HG03571 (cell line): ENCODE measurements around the gene PLPPR1.
"Not testable (repeated sequence)": the region's sequence is repeated elsewhere in the genome, so short reads cannot be mapped to it uniquely, and the experiment has no call there.

Source experiments
- ATAC-seq: cut with Tn5 transposase; IDR thresholded peaks from one replicate; pipeline ENCODE4 v1.9.1; 2021; ENCODE audit not compliant: unreplicated experiment

Gene PLPPR1

DNA sequence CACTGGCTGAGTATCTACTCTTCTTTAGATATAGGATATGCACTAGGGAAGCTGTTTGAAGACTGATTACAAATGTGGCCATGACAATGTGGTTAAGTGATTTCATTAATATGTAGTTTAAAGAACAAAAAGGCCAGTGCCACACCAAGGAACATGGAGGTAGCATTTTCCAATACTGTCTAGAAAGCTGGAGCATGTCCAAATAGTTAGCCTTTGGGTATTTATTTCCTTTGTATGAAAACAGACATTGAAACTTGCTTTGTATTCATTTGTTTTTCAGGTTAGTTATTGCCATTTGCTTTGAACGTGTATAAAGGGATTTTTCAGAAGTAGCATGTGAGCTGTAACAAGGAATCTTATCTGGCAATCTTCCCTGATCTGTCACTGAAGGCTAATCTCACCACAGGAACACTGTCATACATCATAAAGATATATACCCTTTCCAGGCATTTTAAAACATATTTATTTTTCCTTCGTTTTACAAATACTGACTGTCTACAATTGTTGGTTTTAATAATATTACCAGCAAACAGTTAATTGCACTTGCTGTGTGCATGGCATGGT lies 93.4 kb downstream of the PLPPR1 start:
- ATAC-seq, result no peak

DNA sequence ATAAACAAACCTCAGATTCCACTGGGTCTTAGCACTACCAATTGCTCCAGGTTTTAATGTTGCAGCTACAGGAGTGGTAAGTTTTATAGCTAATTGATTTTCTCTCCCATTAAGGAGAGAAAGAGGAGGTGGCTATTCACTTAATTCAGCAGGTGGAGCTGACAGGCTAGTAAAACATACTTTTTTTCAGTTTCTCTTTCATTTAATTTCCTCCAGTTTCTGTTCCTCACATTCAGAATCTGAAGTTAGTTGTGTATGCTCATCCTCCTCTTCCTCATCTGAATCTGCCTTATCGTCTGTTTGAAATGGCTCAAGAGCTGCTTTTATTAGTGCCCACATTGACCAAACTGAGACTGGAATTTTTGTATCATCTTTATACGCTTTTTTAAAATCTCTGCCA lies 98.0 kb downstream of the PLPPR1 start:
- ATAC-seq, result no peak

DNA sequence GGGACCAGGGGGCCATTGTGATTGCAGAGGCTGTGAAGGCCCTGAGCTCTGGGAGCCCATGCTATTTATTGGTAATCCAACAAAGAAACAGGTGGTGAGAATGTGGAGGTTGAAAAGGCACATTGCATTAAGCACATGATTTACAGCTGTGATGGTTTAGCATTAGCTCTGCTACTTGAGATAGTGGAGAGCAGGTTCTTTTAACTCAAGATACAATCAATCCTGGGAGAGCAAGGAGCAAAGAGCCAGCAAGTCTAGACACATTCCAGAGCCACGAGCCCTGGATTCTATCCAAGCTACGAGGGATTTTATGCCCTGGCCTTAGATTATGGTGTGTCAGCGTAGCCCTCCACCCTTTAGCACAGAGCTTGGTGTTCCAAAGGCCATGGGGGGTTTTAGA lies 98.8 kb downstream of the PLPPR1 start:
- ATAC-seq, result not testable (repeated sequence)

DNA sequence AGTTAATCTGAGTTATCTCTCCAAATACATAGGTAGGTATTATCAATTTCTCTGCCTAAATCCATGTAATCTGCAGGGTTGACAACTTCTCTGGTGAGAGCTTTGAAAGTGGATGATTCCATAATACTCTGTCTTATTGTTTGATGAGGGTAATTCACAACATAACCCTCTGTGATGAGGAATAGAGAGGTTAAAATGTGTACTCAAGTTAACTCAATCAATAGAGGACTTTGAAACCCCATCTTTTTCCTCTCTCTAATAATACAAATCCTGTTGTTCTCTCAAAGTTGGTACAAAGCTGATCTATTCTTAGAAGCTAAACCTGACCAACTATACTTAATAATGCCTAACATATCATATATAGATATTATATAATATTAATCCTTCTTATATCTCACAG lies 100.1 kb downstream of the PLPPR1 start:
- no peak for ATAC-seq

DNA sequence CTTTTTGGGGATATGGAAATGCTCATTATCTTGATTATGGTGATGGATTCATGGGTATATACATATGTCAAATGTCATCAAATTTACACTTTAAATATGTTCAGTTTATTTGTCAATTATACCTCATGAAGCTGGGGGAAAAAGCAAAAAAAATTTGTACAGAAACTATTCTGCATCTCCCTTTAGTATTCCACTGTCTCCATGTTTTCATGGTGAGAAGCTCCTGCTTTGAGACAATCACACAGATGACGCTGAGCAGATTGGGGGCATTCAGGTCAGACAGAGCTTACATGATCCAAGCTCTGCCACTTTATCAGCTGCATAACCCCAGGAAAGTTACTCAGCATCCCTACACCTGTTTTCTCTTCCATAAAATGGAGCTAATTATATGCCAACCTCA lies 101.5 kb downstream of the PLPPR1 start:
- no peak for ATAC-seq

DNA sequence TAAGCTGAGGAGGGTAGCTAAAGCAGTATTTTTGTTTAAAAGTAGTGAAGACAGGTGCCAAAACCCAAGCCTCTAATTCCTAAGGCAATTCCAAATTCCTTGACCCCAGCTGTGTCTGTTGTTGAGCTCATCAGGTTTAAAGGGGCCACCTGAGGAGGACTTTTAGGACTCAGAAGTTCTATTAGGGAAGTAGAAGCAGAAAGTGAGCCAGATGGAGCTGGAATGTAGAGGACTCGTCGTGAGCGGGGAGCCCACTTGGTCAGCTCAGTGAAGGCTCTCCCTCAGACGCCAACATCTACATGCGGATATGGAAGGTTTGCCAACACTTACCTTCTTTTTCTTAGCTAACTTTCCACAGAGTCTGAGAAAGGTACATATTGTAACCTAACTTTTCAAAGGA lies 102.8 kb downstream of the PLPPR1 start:
- ATAC-seq, result no peak

DNA sequence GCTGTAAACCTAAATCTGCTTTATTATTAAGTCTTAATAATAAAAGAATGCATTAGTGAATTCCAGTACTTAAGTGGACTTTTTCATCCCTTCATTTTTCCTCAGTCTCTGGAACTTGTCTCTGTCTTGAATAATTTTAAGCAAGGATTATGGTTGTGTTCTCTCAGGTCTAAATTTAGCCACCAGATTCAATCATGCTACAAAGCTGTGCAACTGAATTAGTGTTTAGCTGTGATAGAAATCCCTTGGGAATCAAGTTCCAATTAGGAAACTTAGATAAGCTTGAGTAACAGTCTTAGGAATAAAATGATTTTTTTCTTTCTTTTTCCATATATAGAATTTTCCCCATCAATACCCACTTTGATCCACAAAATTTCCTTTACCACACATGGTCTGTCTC lies 104.3 kb downstream of the PLPPR1 start:
- no peak for ATAC-seq

DNA sequence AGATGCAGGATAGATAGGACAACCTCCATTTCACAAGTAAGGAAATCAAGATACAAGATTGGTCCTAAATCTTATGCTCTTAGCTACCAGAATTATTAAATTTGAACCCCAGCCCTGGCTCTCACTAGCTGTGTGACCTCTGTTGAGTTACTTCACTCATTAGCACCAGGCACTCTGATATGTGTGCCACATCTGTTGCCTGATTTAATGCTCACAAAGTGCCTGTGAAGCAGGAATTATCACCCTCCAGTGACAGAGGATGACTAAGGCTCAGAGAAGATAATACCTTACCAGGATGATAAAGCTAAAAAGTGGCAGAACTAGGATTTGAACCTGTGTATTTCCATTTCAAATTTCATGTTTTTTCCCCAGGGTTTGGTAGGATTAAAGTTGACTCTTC lies 110.0 kb downstream of the PLPPR1 start:
- ATAC-seq, result no peak

DNA sequence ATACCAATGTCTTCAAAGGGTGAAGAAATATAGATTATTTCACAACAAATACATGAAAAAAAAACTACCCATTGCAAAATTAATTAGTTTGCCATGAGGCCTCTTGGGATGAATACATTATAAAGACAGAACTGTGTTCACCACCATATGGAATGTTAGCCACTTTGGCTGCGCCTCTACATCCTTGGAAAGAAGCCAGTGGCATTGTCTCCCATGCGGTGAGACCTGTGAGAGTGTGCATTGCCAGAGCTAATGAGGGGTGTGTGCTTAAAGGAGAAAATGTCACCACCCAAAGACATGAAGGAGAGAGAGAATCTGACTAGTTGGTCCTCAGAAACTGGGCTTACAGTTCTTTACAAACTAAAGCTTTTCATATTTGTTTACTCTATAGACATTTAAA lies 110.6 kb downstream of the PLPPR1 start:
- no peak for ATAC-seq

DNA sequence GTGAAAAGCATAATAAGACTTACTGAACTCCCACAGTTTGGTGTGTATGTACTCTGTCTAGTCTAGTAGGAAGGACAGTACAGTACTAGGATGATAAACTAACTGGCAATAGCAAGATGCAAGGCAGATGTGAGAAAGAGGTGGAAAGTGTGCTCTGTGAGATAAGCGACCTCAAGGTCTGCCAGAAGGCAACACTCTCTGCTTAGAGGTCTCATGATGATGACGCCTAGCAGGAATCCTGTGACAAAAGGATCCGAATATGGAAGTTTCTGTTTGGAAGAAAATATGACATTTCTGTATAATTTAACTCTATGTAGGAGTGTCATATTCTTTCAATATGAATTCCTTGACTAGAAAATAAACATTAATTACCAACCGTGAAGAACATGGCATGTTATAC lies 112.2 kb downstream of the PLPPR1 start:
- ATAC-seq, result no peak

DNA sequence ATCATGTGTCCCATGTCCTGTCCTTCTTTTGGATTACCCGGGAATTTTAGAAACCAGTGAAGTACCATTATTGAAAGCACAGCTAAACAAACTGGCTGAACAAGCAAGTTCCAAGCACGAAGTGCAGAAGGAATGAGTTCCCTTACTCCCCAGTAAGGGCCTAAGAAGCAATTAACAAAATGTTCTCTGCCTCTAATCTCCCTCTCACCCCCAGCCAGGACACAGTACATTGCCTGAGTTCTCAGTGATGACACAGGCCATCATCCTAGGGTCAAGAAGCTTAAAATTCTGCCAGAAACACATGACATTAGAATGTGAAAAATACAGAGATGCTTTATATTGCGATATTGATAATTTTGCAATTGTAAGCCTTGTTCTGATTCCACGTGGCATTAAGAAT lies 118.0 kb downstream of the PLPPR1 start:
- ATAC-seq, result no peak

DNA sequence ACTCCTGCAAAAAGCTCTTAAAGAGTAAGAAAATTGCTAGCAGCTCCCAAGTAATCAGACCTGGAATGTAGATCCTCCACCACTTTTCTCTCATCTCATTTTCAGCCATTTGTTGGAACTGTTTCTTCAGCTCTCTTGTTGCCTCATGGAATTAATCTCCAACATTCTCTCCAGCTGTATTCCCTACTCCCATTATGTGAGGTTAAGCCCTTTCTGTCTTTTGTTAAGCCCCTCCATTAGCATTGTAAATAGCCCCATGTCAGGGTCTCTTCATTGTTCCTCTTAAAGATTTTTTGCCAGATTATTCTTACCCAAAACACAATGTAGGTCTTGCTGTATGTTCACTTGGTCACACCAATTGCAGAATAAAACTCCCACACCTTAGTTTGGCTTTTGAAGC lies 119.8 kb downstream of the PLPPR1 start:
- ATAC-seq, result no peak

DNA sequence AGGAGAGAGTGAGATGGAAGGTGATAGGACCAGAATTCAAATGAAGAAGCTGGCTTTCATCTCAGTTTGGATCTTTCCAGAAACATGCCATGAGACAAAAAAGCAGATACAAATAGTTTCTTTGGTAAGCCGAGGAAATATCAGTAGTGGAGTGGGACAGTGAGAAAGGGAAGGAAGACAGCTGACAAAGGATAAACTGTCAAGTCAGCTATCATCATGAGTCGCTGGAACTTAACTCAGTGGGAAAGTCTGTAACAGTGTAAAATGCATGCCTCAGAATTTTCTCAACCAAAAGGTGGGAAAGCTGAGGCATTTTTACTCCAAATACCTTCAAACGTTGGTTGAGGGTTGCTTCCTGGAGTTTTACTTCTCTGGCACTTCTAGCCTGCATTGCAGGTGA lies 129.8 kb downstream of the PLPPR1 start:
- ATAC-seq, result no peak

DNA sequence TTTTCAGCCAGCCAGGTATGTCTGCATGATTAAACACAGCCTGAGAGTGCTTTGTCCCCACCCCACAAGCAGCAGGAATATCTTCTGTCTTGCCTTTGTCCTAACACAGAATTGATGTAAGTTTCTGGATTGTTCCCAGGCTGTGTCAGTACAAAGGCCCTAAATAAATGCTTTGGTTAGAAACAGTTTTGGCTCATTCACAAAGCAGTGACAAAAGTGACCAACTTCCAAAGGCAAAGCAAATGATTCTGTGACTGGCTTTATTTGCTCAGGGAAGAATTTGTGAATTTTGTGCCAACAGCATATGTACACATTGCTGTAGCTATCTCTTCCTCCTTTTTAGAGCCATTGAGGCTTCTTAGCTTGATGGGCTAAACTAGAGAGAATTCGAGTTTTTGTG lies 133.7 kb downstream of the PLPPR1 start:
- no peak for ATAC-seq

DNA sequence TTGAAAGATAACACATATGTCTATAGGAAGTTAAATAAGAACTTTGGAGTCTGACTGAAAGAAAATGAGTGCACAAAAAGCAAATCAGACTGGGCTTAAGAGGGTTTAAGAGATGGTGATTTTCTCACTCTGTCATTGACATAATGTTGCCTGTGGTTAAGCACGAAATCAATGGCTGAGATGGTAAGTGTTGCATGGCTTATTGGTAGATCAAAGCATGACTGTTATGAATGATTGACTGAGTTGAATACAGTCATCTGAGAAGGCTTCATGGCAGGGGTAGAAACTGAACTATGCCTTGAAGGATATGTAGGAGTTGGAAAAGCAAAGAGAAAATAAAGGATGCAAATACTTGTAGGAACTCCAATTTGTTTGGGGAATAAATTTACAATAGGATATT lies 136.6 kb downstream of the PLPPR1 start:
- no peak for ATAC-seq

DNA sequence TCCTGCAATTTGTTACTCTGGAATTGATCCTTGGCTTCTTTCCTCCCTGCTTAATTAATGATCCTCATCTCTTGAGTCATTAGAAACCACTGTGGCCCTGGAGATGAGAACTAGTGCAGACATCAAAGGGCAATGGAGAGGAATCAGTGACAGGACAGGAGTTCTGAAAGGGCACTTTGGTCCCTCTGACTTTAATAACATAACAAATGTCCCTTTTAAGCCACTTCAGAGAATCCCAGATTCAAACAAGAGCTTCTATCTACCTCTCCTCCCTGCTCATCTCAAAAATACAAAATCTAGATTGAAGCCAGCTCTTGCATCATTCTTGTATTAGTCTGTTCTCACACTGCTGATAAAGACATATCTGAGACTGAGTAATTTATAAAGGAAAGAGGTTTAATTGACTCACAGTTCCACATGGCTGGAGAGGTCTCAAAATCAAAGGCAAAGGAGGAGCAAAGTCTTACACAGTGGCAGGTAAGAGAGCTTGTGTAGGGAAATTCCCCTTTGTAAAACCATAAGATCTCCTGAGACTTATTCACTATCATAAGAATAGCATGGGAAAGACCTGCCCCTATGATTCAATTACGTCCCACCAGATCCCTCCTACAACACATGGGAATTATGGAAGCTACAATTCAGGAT lies 139.1 kb downstream of the PLPPR1 start:
- no peak for ATAC-seq

DNA sequence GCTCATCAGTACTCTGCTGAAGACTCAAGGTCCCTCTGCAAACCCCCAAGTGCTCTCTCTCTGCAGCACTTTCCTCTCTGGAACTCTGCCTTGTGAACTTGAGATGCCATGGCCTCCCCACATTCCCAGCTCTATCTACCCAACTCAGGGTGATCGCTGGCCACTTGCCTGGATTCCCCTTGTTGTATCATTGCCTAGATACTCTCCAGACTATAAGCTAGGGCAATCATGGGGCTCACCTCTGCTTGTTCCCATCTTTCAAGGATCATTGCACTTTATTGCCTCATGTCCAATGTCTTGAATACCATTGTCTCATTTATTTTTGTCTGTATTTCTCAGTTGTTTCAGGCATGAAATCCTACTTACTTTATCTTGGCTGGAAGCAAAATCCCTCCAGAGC lies 144.1 kb downstream of the PLPPR1 start:
- ATAC-seq, result no peak

DNA sequence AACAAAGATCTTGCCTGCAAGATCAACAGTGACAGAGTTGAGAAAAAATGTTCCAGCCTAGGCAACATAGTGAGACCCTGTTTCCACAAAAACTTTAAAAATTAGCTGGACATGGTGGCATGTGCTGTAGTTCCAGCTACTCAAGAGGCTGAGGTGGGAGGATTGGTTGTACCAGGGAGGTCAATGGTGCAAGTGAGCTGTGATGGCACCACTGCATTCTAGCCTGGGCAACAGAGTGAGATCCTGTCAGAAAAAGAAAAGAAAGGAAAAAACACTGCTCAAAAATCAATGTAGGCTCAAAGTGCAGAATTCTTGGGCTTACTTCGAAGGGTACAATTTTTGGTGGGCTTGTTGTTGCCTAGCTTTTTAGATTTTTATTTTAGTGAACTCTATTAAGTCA lies 145.4 kb downstream of the PLPPR1 start:
- no peak for ATAC-seq

DNA sequence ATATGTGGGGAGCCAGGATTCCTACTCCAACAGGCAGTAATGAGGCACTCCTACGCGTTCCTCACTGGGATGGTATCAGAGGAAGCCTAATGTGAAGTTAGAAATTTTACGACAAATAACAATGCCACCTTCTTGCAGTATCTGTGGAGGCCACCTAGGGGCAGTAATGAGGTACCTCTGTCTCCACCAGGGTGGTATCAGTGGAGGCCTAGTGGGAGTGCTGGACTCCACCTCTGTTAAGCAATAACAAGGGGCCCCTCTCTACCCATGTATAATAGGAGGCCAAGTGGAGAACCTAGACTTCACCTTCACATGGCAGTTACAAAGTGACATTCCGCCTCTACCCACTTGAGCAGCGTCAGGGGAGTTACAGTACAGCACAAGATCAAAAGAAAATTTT lies 147.9 kb downstream of the PLPPR1 start:
- no peak for ATAC-seq

DNA sequence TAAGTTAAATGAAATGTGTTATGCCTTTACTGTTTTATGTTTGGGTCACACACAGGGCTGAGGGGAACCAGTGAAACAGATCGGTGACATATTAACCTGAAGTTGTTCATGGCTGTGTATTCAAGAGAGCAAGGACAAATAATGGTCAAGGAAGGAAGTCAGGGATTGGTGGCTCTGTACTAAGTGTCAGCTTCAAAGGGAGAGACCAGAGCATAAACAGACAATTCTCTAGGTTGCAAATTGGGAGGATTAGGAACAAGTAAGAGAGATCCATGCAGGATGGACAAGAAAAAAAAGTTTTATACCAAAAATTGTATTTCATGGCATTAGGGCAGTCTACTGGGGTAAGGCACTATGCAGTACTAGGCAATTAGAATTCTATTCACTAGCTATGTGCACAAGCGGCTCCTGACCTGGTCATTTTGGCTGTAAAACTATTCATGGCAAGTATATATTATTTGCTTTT lies 156.3 kb downstream of the PLPPR1 start:
- no peak for ATAC-seq

DNA sequence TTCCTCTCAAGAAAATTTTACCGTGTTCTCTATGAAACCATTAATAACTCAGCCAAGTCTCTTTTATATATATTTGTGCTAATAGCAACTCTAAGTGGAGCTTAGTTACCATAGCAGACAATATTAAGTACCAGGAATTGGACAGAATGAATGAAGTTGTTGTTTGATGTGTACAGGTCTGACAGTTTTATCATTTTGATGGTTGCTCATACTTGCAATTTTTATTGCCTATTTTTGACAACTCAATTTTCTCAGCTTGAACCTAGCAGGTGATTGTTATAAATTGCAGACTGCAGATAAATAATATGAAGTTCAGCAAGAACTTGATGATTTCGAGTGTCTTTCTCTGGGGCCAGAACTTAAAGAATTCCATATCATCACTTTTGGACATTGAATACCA lies 163.2 kb downstream of the PLPPR1 start:
- ATAC-seq, result no peak

DNA sequence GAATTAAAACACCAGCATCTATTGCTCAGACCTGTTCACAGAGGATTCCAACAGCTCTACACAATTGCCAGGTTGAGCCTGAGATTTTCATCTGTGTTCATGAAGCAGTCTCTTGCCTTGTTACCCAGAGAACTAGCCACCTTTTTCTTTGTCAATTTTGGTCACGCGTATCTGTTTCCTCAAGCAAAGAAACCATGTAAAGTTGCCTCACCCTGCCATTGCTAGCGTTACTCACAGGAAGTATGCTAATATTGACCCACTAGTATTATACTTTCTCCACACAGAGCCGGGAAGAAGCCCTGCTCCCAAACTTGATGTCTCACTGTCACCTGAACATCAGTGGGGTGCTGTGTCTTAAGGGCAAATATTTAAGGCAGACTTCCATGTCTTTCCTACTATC lies 168.5 kb downstream of the PLPPR1 start:
- no peak for ATAC-seq

DNA sequence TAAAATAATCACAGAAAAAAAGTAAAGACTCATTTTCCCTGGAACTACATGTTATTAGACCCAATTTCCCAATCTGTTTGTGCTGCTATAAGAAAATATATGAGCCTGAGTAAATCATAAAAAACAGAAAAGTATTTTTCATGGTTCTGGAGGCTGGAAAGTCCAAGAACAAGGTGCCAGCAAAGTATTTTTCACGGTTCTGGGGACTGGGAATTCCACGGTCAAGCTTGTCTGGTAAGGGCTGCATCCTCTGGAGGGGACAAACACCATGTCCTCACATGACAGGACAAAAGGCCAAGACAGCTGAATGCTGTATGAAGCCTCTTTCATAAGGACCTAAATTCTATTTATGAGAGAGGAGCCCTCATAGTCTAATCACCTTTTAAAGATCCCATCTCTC lies 172.3 kb downstream of the PLPPR1 start:
- ATAC-seq, result no peak
